ENCODE measurements around the gene FIZ1.

Gene FIZ1

DNA sequence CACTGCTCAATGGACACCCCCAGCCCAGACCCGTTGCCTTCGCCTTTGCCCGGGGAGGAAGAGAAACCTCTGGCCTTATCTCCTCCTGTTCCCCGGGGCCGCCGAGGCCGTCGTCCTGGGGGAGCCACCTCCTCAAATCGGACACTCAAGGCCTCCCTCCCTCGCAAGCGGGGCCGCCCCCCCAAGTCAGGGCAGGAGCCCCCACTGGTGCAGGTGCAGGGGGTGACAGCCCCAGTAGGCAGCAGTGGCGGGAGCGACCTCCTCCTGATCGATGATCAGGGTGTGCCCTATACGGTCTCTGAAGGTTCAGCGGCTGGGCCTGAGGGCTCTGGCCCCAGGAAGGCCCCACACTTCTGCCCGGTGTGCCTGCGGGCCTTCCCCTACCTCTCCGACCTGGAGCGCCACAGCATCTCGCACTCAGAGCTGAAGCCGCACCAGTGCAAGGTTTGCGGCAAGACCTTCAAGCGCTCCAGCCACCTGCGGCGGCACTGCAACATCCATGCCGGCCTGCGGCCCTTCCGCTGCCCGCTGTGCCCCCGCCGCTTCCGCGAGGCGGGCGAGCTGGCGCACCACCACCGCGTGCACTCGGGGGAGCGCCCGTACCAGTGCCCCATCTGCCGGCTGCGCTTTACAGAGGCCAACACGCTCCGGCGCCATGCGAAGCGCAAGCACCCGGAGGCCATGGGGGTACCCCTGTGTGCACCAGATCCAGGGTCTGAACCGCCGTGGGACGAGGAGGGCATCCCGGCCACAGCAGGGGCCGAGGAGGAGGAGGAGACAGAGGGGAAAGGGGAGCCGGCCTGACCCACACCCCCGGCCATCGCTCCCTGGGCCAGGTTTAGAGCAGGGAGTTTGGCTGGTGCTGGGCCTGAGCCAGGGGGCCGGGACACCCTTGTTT, 3.0 kb upstream of the FIZ1 start:
- DNase-seq (ENCODE audit: low spot score): no peak
- TF ChIP-seq, protein P1, sequence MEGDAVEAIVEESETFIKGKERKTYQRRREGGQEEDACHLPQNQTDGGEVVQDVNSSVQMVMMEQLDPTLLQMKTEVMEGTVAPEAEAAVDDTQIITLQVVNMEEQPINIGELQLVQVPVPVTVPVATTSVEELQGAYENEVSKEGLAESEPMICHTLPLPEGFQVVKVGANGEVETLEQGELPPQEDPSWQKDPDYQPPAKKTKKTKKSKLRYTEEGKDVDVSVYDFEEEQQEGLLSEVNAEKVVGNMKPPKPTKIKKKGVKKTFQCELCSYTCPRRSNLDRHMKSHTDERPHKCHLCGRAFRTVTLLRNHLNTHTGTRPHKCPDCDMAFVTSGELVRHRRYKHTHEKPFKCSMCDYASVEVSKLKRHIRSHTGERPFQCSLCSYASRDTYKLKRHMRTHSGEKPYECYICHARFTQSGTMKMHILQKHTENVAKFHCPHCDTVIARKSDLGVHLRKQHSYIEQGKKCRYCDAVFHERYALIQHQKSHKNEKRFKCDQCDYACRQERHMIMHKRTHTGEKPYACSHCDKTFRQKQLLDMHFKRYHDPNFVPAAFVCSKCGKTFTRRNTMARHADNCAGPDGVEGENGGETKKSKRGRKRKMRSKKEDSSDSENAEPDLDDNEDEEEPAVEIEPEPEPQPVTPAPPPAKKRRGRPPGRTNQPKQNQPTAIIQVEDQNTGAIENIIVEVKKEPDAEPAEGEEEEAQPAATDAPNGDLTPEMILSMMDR (IDR thresholded peaks at IDR 0.05; ENCODE audit: extremely low read depth, insufficient read depth, missing control alignments): no peak
- in situ Hi-C loops (cut with MboI; ENCODE audit: low pct_unique_long_range_greater_than_20kb, low sequenced_read_pairs, unreplicated experiment): loop anchor here (25.0 kb wide), 1 partner anchor 1140 kb away; the partner anchor contains the start of genes CDC42EP5 and LENG9

DNA sequence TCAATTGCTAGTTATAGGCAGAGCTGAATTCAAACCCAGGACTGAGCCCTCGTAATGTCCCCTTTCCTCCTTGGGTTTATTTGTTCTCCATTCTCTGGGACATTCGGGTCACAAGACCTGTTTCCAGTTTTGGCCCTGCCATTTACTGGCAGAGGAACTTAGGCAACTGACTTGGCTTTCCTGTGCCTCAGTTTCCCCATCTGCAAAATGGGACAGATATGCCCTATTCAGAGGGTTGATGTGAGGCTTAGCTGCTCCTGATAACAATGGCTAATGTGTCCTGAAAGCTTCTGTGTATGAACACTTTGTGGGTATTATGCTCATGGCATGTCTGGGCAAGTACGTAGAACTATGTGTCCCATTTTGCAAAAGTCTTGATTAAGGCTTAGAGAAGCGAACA, 1.8 kb upstream of the FIZ1 start:
- TF ChIP-seq, protein P1 (IDR thresholded peaks at IDR 0.05; ENCODE audit: extremely low read depth, insufficient read depth, missing control alignments): no peak
- in situ Hi-C loops (cut with MboI; ENCODE audit: low pct_unique_long_range_greater_than_20kb, low sequenced_read_pairs, unreplicated experiment): loop anchor here (25.0 kb wide), 1 partner anchor 1139 kb away; the partner anchor contains the start of genes CDC42EP5 and LENG9
- no peak for DNase-seq (ENCODE audit: low spot score)

DNA sequence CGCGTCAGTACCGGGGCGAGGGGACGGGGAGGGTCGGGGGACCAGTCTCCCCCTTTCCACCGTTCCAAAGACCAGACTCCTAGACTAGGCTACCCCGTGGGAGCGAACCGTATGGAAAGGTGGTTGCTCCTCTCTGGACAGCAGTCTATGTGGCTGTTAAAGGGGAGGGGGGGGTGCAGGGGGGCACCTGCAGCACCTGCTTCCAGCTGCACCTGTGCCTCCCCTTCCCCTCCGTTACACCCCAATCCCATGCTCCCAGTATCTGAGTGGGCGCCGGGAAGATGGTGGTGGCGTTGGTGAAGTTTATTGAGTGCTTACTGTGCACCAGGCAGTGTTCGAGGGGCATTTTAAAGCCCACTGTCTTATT, 1.3 kb upstream of the FIZ1 start:
- no peak for DNase-seq (ENCODE audit: low spot score)
- in situ Hi-C loops (cut with MboI; ENCODE audit: low pct_unique_long_range_greater_than_20kb, low sequenced_read_pairs, unreplicated experiment): loop anchor here (25.0 kb wide), 1 partner anchor 1138 kb away; the partner anchor contains the start of genes CDC42EP5 and LENG9
- TF ChIP-seq, protein P1 (IDR thresholded peaks at IDR 0.05; ENCODE audit: extremely low read depth, insufficient read depth, missing control alignments): no peak

DNA sequence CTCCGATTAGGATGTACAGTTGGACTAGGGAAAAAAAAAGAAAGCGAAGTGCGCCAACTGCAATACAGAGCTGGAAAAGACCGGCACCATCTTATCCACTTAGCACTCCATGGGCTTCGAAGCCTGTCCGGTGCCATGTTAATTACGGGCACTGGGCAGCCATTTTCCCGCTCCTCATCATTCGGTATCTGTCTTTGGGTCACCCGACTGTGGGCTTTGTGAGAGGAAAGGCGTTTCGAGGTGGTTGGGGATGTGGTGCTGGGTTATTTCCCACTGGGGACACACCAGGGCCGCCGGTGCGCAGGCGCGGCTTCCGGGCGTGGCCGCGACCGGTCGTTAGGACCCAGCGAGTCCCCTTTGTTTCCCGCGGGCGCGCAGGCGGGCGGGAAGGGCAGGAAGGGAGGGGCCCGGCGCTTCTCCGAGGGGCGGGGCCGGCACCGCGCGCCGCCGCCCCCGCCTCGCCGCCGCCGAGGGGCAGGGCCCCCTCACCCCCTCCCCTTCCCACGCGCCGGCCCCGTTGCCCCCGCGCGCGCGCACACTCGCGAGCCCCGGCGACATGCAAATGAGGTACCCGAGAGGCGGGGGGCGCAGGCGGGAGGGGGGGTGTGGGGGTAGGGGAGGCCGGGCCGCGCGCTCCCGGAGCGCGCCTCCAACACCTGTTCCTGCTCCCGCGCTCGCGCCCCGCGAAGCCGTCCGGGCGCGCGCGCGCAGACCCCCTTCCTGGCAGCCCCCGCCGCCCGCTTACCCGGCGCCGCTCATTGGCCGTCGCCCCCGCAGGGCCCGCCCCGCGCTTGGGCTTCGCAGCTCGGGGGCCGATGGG, 735 bp upstream of the FIZ1 start, which contains the start of gene ZNF524:
Gene ZNF524, plus strand, starts transcription at position 447 of the 820 bp plus-strand sequence. CDS start 1,825 bp downstream, outside the sequence.
- peak; percentile 94 for DNase-seq (ENCODE audit: low spot score)
- TF ChIP-seq, protein P1 (IDR thresholded peaks at IDR 0.05; ENCODE audit: extremely low read depth, insufficient read depth, missing control alignments): no peak
- in situ Hi-C loops (cut with MboI; ENCODE audit: low pct_unique_long_range_greater_than_20kb, low sequenced_read_pairs, unreplicated experiment): loop anchor here (25.0 kb wide), 1 partner anchor 1138 kb away; the partner anchor contains the start of genes CDC42EP5 and LENG9

DNA sequence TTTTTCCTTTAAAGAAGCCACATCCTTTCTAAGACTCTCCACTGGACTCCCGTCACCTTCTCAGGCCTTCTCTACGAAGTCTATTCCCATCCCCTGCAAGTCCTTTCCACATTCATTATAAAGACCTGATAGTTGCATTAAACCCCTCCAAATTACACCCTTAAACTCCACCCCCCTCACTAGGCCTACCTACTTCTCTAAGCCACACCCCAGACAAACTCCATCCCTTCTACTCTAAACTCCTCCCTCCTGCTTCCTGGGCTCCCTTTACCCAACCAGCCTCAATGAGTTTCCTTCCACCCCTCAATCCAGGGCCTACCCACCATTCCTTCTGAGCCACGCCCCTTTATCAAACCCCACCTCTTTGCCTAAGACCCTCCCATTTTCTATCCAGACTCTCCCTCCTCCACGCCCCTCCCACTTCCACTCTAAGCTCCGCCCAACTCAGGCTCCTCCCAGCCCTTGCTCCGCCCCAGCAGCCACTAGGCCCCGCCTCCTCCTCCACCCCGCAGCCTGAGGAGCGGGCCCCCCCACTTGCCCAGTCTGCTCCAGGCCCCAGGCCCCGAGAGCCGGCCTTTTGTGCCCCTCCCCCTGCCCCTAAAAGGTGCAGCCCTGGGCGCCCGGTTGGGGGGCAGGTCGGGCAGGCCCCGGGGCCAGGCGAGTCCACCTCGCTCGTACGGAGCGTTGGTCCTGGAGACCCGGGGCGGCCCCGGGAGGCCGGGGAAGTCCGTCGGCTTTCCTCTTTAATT, 424 bp downstream of the FIZ1 start:
- TF ChIP-seq, protein P1 (IDR thresholded peaks at IDR 0.05; ENCODE audit: extremely low read depth, insufficient read depth, missing control alignments): no peak
- peak; percentile 94 for DNase-seq (ENCODE audit: low spot score)
- in situ Hi-C loops (cut with MboI; ENCODE audit: low pct_unique_long_range_greater_than_20kb, low sequenced_read_pairs, unreplicated experiment): no loop called here

DNA sequence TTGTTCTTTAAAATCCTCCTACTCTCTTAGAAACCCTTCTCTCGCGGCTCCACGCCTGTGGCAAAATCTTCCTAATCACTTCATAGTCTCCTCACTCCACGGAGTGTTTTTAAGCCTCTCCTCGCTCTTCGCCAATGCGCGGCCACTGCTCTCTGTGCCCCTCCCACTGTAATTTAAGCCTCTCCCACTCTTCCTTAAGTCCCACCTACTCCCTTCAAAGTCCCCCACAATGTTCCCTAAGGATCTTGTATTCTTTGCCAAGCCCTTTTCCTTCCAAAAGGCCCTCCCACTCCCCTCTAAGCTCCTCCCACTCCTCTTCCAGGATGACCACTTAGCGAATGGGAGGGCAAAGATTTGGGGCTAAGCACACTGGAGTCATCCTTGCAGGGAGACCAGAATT, 1.3 kb downstream of the FIZ1 start:
- in situ Hi-C loops (cut with MboI; ENCODE audit: low pct_unique_long_range_greater_than_20kb, low sequenced_read_pairs, unreplicated experiment): no loop called here
- no peak for DNase-seq (ENCODE audit: low spot score)
- TF ChIP-seq, protein P1 (IDR thresholded peaks at IDR 0.05; ENCODE audit: extremely low read depth, insufficient read depth, missing control alignments): no peak
